GM12874 (cell line): ENCODE measurements around the gene SV2C.

Source experiments
- TF ChIP-seq, protein P1 (sequence below): IDR thresholded peaks from 2 replicates; pipeline ENCODE4 v1.5.1; 2011; ENCODE audit warnings: low read depth, mild to moderate bottlenecking, control low read depth, low read length, moderate library complexity; ENCODE audit not compliant: insufficient read depth

The SV2C gene

DNA sequence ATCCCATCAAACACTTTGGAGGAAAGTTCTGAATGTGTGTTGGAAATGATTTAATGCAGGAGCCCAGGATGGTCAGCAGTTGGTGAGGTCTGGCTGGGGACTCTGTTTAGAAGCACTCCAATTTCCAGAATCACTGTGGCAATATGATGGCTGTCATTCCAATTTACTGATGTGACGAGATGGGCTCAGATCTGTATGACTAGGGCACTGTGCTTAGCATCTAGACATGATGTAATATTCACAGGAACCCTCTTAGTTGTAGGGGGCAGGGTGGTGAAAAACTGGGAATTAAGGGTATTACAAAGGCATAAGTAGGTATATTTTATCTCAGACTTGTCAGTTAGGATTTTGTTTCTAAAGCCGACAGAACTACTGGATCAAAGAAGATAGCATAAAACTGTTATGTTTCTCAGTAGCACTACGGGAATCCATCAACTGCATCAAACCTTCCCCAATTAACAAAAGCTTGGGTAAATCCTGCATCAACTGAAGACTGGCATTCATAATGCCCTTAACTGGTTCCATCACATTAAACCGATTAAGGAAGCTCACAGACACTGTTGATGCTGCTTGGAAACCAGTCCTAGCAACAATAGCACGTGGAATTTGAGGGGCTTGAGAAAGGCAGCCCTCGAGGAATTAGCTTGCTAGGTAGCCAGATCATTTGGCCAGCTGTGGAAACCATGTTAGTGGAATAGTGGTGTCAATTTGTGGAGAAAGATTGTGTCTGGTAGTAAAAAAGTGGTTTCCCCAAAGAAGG, 86.1 kb downstream of the SV2C start:
- TF ChIP-seq, protein P1, sequence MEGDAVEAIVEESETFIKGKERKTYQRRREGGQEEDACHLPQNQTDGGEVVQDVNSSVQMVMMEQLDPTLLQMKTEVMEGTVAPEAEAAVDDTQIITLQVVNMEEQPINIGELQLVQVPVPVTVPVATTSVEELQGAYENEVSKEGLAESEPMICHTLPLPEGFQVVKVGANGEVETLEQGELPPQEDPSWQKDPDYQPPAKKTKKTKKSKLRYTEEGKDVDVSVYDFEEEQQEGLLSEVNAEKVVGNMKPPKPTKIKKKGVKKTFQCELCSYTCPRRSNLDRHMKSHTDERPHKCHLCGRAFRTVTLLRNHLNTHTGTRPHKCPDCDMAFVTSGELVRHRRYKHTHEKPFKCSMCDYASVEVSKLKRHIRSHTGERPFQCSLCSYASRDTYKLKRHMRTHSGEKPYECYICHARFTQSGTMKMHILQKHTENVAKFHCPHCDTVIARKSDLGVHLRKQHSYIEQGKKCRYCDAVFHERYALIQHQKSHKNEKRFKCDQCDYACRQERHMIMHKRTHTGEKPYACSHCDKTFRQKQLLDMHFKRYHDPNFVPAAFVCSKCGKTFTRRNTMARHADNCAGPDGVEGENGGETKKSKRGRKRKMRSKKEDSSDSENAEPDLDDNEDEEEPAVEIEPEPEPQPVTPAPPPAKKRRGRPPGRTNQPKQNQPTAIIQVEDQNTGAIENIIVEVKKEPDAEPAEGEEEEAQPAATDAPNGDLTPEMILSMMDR, result no peak

DNA sequence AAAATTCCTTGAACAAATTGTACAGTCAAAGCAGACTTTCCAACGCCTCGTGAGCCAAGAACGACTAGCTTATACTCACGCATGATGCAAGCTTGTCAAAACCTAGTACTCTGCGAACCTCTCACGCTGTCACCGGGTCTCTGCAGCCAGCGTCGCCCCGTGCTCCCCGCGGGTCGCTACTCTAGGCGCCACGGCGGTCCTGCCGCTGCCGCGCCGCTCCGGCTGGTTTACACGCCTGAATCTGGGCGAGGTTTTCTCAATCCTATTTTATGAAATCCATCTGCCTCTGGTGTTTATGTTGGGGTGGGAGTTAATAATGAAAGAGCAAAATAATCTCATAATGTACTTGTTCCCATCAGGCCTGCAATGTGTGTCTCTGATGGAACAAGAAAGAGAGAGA, 90.9 kb downstream of the SV2C start:
- TF ChIP-seq, protein P1, result no peak

DNA sequence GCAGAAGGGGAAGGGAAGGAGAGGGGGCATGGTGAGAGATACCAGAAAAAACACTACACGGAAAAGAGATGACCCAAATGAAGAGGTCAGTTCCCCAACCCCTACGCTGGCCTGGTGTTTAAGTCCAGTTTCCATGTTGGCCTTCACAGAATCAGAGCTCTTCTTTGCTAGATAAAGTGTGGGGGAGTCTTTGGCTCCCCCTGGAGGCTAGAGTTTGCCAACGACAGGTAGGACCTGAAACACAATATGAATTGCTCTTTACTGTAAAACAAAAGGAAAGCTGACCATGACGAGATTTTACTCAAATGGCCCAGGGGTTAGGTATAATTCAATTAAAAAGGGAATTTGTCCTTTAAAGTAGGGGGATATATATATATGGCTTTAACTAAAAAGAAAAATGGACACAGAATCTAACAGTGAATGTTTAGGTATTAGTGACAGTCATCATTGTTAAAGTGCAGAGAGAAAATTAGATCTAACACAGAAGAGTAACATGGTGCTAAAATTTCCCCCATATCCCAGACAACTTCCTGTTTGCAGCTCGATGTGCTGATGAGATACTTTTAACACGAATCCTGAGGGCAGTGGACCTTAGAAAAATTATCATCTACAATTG, 92.0 kb downstream of the SV2C start:
- TF ChIP-seq, protein P1, result peak; percentile 84

GRCh38 chr5:76175821-76176403, 92.7 kb downstream of the SV2C start:
- TF ChIP-seq, protein P1, result no peak

GRCh38 chr5:76177978-76178377, 94.8 kb downstream of the SV2C start:
- TF ChIP-seq, protein P1, result no peak

DNA sequence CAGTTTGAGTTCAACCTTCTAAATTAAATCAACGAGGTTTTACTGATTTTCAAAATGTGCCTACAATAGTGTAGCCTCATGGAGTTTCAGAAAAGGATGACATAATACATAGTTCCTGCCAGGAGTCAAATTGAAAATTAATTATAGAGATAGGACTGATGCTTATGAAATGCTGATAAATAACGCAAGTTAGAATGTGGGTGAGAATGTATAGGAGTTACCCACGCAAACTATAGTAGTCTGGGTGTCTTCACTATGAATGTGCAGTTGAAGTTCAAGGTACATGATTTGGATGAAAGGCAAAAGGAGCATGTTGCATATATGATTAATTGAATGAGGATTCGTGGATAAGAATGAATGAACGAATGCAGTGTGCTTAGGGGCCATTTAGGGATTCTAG, 95.7 kb downstream of the SV2C start:
- TF ChIP-seq, protein P1, result no peak
